Measurements from ENCODE around the gene IGSF6.

DNA sequence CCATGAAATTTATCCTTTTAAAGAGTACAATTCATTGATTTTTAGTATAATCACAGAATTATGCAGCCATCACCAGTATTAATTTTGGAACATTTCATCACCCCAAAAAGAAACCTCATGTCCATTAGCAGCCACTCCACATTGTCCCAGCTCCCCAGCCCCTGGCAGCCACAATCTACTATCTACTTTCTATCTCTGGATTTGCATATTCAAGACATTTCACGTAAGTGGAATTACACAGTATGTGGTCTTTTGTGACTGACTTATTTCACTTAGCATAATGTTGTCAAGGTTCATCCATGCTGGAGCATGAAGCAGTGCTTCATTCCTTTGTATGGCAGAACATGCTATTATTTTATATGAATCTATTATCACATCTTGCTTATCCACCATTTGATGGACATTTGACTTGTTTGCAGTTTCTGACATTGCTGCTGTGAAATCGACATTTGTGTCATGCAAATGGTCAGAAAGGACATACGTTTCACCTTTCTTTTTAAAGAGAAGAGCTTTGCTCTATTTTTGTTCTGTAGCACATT, 42.3 kb downstream of the IGSF6 start:
- TF ChIP-seq, protein P1, sequence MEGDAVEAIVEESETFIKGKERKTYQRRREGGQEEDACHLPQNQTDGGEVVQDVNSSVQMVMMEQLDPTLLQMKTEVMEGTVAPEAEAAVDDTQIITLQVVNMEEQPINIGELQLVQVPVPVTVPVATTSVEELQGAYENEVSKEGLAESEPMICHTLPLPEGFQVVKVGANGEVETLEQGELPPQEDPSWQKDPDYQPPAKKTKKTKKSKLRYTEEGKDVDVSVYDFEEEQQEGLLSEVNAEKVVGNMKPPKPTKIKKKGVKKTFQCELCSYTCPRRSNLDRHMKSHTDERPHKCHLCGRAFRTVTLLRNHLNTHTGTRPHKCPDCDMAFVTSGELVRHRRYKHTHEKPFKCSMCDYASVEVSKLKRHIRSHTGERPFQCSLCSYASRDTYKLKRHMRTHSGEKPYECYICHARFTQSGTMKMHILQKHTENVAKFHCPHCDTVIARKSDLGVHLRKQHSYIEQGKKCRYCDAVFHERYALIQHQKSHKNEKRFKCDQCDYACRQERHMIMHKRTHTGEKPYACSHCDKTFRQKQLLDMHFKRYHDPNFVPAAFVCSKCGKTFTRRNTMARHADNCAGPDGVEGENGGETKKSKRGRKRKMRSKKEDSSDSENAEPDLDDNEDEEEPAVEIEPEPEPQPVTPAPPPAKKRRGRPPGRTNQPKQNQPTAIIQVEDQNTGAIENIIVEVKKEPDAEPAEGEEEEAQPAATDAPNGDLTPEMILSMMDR (conservative IDR thresholded peaks at IDR 0.05; ENCODE audit: low read depth, low read length), result no peak
- no peak for TF ChIP-seq EZH2 (IDR thresholded peaks at IDR 0.05; ENCODE audit: low read length, unreplicated experiment)
